Fibroblast of skin of left quadriceps (primary cell): Measurements from ENCODE around the gene PIAS4.
"Not testable (repeated sequence)": the region's sequence is repeated elsewhere in the genome, so short reads cannot be mapped to it uniquely, and the experiment has no call there.

Source experiments
- DNase-seq, 2 experiments: peaks; one replicate each; pipeline ENCODE4 v3.0.0-alpha.2; 2013; ENCODE audit warnings: low read depth in 2 of 2

PIAS4 gene, protein sequence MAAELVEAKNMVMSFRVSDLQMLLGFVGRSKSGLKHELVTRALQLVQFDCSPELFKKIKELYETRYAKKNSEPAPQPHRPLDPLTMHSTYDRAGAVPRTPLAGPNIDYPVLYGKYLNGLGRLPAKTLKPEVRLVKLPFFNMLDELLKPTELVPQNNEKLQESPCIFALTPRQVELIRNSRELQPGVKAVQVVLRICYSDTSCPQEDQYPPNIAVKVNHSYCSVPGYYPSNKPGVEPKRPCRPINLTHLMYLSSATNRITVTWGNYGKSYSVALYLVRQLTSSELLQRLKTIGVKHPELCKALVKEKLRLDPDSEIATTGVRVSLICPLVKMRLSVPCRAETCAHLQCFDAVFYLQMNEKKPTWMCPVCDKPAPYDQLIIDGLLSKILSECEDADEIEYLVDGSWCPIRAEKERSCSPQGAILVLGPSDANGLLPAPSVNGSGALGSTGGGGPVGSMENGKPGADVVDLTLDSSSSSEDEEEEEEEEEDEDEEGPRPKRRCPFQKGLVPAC

DNA sequence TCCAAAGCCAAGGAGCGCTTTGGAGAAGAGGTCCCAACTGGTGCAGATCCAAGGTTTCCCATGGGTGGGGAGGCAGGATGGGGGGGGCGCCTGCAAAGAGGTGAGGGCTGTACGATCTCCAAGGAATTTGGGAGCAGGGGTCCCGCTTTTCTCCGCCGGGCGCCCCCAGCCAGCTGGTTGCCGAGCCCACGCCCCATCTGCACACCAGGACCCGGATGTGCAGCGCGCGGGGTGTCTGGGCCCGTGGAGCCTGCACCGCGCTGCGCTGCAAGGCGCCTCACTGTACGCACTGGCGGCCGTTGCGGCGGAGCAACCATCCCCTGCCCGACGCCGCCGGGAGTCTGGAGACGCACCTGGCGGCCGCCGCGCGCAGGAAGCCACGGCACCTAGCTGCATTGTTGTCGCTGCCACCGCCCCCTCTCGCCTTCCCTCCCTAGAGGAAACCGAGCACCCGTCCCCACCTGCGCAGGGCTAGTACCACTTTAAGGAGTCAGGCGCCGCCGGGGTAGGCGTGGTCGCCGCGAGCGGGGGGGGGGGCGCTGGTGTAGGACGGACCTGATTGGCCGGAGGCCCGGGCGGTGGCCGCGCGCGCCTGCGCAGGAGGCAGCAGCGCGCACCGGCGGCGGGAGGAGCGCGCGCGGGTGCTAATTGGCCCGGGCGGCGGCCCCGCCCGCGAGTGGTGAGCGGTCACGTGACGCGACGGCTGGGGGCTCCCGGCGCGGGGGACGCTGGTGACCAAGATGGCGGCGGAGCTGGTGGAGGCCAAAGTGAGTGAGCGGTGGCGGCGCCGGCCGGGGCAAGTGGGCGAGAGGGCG lies at the start of gene PIAS4:
TSS of gene PIAS4 (plus strand) at position 716 of the 815 bp plus-strand sequence. CDS start at position 741, 25 bp downstream.
- peak; percentile 87 to 89 for DNase-seq

DNA sequence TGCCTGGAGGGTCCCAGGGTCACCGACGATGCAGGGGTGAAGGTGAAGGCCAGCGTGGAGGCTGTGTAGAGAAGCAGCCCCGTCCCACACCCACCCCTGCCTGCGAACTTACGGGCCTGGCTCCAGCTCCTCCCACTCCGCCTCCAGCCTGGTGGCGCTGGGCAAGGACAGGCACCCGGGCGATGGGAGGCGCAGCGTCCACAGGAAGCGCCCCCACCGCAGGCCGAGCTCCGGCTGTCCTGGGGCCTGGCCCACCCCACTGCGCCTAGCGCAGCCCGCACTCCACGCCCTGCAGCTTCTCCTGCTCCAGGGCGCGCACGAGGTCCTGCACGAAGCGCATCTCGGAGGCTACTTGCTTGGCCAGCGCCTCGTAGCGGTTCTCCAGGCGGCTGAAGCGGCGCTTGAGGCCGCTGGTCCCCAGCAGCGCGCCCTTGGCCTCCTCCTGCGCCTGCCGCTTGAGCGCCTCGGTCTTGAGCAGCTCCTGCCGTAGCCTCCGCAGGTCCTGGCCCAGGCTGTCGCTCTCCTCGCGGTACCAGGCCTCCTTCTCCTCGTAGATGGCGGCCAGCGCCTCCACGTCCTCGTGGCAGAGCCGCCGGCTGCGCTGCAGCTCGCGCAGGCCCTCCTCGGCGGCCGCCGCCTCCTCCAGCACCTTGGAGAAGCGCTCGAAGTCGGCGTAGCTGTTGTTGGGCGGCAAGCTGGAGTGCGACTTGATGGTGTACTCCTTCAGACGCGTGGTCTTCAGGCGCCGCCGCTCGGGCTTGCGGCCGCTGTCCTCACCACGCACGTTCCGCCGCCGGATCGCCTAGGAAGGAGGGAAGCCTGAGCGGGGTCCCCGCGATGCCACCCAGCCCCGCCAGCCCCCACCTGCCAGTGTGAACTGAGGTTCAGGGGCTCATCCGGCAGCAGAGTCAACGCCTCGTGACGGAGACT lies 48.4 kb upstream of the PIAS4 start:
- DNase-seq, result no peak

DNA sequence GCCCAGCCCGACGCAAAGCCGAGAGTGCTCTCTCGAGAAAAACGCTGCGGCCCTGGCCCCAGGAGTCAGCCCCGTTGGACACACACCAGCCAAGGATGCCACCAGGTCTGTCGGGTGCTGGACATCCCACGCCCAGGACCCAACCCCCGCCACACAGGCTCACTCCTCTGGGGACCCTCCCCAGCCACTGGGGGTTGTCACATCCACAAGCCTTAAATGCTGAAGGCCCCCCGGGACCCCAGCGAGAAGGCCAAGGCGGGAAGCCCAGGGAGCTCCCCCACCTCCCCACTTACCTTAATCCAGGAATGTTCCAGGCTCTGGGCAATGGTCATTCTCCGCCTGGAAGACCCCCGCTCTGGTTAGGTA lies 47.8 kb upstream of the PIAS4 start:
- no peak for DNase-seq

DNA sequence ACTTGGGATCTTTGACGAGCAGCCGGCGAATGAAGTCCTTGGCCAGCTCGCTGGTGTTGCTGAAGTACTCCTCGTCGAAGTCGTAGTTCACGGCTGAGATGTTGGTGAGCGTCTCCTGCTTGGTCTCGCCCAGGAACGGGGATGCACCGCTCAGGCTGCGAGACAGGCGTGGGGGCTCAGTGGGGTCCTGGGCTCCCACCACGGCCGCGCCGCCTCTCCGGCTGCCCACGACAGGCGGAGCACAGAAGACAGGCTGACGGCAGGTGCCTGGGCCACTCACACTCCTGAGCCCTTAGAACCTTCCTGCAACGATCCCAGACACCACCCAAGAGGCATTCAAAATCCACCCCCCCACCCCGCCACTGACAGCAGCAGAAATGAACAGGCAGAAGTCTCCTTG lies 46.5 kb upstream of the PIAS4 start:
- DNase-seq, result no peak

DNA sequence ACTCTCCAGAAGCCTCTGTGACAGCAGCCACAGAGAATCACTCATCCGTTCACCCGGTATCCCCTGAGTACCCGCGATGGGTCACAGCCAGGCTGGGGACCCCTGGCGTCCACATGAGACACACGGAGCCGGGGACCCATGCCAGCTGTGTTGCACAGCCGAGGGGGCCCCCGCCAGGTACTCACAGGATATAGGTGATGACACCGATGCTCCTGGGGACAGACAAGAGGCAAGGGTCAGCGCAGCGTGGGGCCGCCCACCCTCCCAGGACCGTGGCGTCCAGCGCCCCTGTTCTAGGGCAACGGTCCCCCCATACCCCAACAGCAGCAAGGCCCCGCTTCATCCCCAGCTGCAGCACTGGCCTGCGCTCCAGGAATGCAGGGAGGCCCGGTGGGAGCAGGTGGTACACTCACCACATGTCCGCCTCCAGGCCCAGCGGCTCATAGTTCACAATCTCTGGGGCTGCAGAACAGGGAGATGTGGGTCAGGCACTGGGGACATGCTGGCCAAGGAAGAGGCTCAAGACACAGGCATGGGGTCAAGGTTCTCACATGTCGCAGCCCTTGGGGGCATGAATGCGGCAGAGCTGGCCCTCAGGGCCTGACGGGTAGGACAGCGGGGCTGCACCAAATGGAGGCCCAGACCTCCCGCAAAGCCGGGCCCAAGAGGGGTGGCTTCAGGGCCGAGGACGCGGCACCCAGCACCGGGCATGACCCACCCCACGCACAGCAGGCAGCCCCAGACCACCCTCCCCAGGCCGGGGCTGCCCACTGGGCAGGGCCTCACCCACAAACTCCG lies 43.9 kb upstream of the PIAS4 start:
- no peak for DNase-seq

DNA sequence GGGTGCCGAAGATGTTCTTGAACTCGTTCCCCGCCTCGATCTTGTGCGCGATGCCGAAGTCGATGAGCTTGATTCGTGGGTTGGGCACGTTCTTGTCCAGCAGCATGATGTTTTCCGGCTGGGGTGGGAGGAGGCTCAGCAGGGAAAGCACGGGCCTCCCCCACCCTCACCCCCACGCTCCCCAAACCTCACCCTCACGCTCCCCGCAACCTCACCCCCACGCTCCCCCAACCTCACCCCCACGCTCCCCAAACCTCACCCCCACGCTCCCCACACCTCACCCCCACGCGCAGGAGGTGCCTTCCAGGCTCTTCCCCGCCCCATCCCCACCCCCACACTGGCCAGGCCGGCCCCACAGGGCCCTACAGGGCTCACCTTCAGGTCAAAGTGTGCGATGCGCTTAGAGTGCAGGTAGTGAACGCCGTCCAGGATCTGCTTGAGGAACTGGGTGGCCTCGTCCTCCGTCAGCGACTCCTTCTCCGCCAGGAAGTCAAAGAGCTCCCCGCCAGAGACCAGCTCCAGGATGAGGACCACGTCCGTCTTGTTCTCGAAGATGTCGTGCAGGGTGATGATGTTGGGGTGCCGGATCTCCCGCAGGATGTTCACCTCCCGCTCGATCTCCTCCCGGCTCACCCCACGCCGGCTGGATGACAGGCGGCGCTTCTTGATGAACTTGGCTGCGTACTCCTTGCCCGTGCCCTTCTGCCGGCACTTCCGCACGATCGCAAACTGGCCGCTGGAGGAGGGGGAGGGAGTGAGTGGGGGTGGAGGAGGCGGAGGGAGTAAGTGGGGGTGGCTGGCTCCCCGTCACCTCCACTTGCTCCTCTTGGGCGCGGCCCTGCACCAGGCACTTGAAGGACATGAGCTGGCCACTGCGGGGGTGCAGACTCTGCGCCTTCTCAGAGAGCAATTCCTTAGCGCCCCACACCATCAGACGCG lies 43.0 kb upstream of the PIAS4 start:
- no peak for DNase-seq

DNA sequence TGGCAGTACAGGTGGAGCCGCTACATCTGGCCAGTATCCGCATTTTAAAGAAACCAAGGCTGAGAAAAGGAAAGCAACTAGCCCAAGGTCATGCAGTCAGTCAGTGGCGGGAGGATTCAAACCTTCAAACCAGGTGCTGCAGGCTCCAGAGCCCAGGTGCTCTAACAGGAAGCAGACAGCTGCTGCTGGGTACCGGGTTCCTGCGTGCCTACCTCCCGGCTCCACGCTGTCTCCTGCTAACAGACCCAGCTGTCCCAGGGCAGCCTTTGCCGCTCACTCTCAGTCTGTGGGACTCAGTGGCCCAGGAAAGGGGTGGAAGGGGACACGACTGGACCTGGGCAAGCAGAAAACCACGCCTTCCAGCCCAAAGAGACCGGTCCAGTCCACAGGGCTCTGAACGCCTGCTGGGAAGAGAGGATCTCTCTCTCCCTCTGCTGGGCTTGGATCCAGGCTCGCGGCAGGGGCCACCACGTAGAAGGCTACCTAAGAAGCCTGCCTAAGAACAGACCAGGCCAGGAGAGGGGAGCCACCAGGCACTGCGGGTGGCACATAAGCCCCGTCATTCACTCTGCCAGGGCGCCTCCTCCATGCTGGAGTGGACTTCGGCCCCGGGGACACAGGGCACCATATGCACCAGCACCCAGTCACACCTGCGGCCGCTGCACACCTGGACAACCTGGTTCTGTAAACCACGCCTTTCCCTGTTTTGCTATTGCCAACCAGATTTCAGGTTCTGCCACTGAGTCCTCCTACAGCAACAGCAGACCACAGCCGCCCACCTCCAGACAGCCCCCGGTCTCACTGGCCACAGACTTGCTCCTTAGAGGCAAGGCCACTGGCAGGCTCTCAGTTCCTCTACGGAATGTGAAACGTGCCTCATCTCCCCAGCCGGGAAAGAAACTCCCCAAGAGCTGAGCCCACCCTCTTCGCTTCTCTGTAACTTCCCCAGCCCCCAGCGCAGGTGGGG lies 41.2 kb upstream of the PIAS4 start:
- DNase-seq, result no peak

DNA sequence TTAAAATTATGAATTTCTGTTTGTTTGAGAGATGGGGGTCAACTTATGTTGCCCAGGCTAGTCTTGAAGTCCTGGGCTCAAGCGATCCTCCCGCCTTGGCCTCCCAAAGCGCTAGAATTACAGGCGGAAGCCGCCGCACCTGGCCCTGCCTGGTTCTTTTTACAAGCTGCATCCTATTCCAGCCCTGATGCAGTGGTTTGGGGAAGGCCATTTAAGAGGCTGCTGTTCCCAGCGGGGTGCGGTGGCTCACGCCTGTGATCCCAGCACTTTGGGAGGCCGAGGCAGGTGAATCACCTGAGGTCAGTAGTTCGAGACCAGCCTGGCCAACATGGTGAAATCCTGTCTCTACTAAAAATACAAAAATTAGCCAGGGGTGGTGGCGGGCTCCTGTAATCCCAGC lies 39.6 kb upstream of the PIAS4 start:
- not testable (repeated sequence) for DNase-seq

DNA sequence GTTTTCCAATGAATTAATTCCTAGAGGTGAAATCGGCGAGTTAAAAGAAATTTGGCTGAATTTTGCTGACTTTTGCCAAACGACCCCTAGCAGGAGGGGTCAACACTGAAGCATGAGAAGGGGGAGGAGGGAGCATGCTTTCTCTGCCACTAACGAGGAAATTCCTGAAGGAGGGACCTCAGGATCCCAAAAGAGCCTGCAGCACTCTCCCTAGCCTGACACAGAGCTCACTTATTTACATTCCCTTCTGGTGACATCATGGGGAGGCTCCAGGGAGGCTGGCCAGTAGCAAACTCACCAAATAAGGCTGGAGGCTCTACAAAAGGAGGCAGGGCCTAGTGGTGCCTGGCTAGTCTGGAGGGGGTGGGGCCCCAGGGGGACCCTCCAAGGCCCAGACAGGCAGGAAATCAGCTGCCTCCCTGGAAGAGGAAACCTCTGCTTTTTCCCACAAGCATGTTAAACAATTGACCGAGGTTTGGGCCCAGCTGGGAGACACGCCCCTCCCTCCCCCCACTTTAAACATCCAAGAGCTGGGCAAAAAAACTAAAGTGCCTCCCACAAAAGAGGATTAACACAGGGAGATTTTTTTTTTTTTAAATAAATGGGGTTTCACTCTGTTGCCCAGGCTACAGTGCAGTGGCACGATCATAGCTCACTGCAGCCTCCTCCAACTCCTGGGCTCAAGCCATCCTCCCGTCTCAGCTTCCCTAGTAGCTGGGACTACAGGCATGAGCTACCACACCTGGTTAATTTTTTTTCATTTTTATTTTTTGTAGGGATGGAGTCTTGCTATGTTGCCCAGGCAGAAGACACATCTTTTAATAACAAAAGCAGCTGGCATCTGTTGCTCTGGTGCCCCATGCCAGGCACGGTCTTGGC lies 38.7 kb upstream of the PIAS4 start:
- peak; percentile 100 for DNase-seq

DNA sequence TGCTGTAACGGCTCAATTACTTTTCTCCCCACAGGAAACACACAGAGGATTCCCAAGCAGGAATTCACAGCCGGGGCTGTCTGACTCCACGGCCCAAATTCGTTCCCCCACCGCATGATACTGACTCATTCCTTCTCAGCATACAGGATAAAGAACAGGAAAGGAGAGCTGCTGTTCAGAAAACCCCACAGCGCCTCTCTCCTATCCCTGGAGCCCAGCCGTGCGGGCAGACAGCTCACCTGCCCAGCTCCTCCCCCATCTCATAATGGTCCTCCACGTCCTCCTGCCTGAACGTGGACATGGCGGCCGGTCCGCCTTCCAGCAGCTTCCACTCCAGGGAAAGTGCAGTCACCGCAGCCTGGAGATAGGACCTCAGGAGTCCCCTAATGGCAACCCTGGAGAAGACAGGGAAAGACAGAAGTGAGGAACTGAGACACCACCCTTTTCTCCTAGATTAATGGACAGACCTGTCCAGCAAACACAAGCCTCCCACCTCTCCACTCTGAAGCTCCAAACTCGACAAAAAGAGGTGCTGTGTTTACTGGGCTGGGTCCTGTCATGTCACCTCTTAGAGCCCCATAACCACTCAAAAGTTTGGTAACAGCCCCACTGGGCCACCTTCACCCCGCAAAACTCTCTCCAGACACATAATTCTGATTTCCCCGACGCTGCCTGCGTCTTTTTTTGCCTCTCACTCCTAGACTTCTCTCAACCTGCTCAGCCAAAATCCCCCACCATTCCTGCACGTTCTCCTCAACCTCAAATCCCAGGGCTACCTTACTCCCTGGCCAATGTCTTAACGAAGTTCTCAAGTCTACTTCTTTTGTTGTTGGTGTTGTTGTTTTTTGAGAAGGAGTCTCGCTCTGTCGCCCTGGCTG lies 37.9 kb upstream of the PIAS4 start:
- peak; percentile 66 to 70 for DNase-seq

DNA sequence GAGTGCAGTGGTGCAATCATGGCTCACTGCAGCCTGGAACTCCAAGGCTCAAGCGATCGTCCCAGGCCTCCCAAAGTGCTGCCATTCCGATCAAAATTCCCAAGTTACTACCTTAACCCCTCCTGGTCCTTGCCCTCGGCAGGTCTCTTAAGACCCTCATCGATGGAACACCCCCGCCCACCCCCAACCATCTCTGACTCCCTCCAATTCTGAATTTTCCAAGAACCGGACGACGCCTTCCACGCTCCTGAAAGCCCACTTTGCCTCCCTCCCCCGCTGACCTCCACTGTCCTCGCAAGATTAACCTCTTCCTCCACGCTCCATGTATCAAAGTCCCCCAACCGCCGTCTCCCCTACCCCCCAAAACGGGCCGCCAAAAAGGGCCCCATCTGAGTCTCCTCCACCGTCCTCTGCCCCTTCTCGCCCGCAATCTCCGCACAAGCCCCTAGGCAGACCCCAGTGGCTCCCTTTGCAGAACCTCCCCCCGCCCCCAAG lies 37.2 kb upstream of the PIAS4 start:
- DNase-seq, result no peak

DNA sequence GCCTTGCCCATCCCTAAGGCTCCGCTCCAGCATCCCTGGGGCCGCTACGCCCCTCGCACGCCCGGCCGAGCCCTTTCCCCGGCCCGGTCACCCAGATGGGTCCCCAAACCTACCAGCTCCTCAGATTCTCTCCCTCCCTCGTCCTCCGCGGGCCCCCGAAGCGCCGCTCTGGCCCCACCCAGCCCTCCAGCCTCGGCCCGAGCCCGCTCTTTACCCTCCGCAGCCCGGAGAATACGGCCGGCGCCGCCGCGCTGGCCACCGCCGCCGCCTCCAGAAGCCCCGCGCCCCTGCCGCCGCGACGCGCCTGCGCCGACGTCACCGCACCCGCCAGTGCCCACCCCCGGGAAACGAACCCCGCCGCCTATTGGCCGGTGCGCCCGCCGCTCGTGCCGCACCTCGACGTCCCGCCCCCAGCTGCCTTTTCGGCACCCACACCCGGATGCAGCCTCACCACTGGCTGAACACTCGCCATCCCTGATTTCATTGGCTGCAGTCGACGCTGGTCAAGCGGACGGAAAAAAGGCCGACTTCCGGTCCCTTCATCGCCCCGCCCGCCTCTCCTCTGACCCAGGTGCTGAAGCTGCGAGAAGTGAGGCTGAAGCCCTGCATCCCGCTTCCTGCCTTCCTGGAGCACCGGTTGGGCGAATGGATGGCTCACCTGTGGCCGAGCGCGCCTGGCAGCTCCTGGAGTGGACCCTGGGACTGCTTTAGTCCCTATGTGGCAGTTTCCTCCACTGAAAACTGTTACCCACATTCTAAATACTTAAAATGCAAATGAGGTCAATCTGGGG lies 36.5 kb upstream of the PIAS4 start, which contains the start of gene DAPK3:
TSS of gene DAPK3 (minus strand) at position 292 of the 791 bp plus-strand sequence. CDS start 1,364 bp downstream, outside the sequence.
- peak; percentile 94 to 95 for DNase-seq

DNA sequence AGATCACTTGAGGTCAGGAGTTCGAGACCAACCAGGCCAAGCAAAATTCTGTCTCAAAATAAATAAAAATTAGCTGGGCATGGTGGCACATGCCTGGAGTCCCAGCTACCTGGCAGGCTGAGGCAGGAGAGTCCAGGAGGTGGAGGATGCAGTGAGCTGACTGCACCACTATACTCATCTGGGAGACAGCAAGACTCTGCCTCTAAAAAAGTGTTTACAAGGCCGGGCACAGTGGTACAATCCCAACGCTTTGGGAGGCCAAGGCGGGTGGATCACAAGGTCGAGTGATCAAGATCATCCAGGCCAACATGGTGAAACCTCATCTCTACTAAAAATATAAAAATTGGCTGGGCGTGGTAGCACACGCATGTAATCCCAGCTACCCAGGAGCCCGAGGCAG lies 32.4 kb upstream of the PIAS4 start:
- no peak for DNase-seq

DNA sequence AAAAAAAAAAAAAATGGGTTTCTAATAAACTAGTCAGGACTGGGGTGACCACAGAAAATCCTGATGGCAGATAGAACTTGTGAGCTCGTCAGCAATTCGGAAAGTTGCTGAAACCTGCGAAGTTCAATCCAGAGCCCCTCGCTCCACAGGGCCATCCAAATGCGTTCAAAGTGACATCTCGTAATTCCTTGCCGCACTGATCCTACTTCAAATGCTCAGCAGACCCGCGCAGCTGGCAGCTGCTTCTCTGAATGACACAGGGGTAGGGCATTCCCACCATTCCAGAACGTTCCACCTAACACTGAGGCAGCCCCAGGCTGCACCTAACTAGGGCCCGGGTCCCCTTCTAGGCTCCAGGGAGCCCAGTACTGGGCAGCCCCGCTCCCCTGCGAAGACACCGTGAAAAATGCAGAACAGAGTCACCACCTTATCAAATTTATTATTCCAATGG lies 31.9 kb upstream of the PIAS4 start:
- no peak for DNase-seq
